ENCODE data around the gene HNRNPD. TPM values are rescaled to one million over a fixed set of nuclear protein-coding genes. Genes with fewer than 3 reads are reported as not detected.

HNRNPD gene
- total and polyA plus RNA-seq, 2 of the 13 experiments (the other 11 are each of a cell fraction or from before 2014, with no cell fraction given): 64.0 to 69.7 TPM

DNA sequence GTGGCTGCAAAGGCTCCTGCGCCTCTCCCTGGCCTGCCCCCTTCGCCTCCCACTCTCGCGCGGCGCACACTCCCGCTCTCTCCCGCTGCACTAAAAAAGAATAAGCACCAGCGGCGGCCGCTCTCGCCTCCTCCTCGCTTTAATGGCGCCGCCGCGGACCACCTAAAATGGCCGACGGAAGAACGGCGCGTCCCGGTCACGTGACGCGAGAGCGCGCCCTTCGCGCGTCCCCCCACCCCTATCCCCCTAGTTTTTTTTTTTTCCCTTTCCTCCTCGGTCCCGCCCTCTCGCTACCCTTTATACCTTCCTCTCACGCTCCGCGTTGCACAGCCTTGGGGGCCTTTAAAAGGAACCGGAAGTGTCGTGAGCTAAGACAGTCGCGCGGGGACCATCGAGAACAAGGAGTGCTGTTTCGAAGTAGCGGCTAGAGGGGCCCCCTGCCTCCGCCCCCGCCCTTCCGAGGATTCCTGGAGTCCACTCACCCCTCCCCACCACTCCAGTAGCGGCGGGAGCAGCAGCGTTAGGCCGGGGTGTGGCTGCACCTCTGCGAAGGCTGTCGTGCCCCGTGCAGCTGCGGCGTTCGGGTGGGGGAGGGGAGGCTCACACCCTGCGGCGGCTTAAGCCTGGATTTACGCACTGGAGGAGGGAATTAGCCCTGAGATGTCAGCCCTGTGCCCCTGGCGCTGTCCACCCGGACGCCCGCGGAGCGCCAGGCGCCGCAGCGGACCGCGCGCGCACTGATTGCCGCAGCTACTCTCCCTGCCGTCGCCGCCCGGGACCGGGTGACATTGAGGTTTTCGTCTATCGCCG is at the start of gene HNRNPD (continued):
- TF ChIP-seq, protein P1, sequence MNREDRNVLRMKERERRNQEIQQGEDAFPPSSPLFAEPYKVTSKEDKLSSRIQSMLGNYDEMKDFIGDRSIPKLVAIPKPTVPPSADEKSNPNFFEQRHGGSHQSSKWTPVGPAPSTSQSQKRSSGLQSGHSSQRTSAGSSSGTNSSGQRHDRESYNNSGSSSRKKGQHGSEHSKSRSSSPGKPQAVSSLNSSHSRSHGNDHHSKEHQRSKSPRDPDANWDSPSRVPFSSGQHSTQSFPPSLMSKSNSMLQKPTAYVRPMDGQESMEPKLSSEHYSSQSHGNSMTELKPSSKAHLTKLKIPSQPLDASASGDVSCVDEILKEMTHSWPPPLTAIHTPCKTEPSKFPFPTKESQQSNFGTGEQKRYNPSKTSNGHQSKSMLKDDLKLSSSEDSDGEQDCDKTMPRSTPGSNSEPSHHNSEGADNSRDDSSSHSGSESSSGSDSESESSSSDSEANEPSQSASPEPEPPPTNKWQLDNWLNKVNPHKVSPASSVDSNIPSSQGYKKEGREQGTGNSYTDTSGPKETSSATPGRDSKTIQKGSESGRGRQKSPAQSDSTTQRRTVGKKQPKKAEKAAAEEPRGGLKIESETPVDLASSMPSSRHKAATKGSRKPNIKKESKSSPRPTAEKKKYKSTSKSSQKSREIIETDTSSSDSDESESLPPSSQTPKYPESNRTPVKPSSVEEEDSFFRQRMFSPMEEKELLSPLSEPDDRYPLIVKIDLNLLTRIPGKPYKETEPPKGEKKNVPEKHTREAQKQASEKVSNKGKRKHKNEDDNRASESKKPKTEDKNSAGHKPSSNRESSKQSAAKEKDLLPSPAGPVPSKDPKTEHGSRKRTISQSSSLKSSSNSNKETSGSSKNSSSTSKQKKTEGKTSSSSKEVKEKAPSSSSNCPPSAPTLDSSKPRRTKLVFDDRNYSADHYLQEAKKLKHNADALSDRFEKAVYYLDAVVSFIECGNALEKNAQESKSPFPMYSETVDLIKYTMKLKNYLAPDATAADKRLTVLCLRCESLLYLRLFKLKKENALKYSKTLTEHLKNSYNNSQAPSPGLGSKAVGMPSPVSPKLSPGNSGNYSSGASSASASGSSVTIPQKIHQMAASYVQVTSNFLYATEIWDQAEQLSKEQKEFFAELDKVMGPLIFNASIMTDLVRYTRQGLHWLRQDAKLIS (CRISPR knock-in tag; IDR thresholded peaks at IDR 0.05): peak; percentile 52; the same call in 1 of the 2 replicates
- peak; percentile 34; the same call in 1 of the 2 replicates for TF ChIP-seq ZFP1 (CRISPR knock-in tag; IDR thresholded peaks at IDR 0.05)
- TF ChIP-seq DPF2 (CRISPR knock-in tag; IDR thresholded peaks at IDR 0.05; ENCODE audit: borderline replicate concordance, low read depth): peak; percentile 47; the same call in 1 of the 2 replicates
- peak; percentile 85; the same call in 1 of the 2 replicates for TF ChIP-seq ZNF569 (CRISPR knock-in tag; IDR thresholded peaks at IDR 0.05; ENCODE audit: borderline replicate concordance)
- TF ChIP-seq, protein P2, sequence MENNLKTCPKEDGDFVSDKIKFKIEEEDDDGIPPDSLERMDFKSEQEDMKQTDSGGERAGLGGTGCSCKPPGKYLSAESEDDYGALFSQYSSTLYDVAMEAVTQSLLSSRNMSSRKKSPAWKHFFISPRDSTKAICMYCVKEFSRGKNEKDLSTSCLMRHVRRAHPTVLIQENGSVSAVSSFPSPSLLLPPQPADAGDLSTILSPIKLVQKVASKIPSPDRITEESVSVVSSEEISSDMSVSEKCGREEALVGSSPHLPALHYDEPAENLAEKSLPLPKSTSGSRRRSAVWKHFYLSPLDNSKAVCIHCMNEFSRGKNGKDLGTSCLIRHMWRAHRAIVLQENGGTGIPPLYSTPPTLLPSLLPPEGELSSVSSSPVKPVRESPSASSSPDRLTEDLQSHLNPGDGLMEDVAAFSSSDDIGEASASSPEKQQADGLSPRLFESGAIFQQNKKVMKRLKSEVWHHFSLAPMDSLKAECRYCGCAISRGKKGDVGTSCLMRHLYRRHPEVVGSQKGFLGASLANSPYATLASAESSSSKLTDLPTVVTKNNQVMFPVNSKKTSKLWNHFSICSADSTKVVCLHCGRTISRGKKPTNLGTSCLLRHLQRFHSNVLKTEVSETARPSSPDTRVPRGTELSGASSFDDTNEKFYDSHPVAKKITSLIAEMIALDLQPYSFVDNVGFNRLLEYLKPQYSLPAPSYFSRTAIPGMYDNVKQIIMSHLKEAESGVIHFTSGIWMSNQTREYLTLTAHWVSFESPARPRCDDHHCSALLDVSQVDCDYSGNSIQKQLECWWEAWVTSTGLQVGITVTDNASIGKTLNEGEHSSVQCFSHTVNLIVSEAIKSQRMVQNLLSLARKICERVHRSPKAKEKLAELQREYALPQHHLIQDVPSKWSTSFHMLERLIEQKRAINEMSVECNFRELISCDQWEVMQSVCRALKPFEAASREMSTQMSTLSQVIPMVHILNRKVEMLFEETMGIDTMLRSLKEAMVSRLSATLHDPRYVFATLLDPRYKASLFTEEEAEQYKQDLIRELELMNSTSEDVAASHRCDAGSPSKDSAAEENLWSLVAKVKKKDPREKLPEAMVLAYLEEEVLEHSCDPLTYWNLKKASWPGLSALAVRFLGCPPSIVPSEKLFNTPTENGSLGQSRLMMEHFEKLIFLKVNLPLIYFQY (CRISPR knock-in tag; IDR thresholded peaks at IDR 0.05; ENCODE audit: borderline replicate concordance): peak; percentile 48; the same call in 1 of the 2 replicates
- TF ChIP-seq ZBTB38 (CRISPR knock-in tag; IDR thresholded peaks at IDR 0.05): peak; percentile 84
- TF ChIP-seq SP1 (IDR thresholded peaks at IDR 0.05): no peak
- no peak; the same call in 1 of the 2 replicates for TF ChIP-seq SP1 (CRISPR knock-in tag; IDR thresholded peaks at IDR 0.05)
- no peak for TF ChIP-seq NONO (IDR thresholded peaks at IDR 0.05)
- TF ChIP-seq NONO (CRISPR knock-in tag; conservative IDR thresholded peaks at IDR 0.05): peak; percentile 98
- TF ChIP-seq ZSCAN20 (CRISPR knock-in tag; IDR thresholded peaks at IDR 0.05; ENCODE audit: borderline replicate concordance): peak; percentile 53
- TF ChIP-seq, protein P3, sequence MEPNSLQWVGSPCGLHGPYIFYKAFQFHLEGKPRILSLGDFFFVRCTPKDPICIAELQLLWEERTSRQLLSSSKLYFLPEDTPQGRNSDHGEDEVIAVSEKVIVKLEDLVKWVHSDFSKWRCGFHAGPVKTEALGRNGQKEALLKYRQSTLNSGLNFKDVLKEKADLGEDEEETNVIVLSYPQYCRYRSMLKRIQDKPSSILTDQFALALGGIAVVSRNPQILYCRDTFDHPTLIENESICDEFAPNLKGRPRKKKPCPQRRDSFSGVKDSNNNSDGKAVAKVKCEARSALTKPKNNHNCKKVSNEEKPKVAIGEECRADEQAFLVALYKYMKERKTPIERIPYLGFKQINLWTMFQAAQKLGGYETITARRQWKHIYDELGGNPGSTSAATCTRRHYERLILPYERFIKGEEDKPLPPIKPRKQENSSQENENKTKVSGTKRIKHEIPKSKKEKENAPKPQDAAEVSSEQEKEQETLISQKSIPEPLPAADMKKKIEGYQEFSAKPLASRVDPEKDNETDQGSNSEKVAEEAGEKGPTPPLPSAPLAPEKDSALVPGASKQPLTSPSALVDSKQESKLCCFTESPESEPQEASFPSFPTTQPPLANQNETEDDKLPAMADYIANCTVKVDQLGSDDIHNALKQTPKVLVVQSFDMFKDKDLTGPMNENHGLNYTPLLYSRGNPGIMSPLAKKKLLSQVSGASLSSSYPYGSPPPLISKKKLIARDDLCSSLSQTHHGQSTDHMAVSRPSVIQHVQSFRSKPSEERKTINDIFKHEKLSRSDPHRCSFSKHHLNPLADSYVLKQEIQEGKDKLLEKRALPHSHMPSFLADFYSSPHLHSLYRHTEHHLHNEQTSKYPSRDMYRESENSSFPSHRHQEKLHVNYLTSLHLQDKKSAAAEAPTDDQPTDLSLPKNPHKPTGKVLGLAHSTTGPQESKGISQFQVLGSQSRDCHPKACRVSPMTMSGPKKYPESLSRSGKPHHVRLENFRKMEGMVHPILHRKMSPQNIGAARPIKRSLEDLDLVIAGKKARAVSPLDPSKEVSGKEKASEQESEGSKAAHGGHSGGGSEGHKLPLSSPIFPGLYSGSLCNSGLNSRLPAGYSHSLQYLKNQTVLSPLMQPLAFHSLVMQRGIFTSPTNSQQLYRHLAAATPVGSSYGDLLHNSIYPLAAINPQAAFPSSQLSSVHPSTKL (CRISPR knock-in tag; IDR thresholded peaks at IDR 0.05): peak; percentile 84
- TF ChIP-seq, protein P4, sequence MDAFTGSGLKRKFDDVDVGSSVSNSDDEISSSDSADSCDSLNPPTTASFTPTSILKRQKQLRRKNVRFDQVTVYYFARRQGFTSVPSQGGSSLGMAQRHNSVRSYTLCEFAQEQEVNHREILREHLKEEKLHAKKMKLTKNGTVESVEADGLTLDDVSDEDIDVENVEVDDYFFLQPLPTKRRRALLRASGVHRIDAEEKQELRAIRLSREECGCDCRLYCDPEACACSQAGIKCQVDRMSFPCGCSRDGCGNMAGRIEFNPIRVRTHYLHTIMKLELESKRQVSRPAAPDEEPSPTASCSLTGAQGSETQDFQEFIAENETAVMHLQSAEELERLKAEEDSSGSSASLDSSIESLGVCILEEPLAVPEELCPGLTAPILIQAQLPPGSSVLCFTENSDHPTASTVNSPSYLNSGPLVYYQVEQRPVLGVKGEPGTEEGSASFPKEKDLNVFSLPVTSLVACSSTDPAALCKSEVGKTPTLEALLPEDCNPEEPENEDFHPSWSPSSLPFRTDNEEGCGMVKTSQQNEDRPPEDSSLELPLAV (CRISPR knock-in tag; conservative IDR thresholded peaks at IDR 0.05; ENCODE audit: low read depth): no peak
- peak; percentile 81 for TF ChIP-seq ZNF784 (CRISPR knock-in tag; IDR thresholded peaks at IDR 0.05; ENCODE audit: borderline replicate concordance)

Measured in HepG2 (cell line).